Prostate gland (tissue), 2 donors: ENCODE data around the gene DHX32. TPM values are rescaled to one million over a fixed set of nuclear protein-coding genes. Genes with fewer than 3 reads are reported as not detected.
"Not testable (repeated sequence)": the region's sequence is repeated elsewhere in the genome, so short reads cannot be mapped to it uniquely, and the experiment has no call there.

ENCODE experiments used
- DNase-seq: peaks from one replicate; pipeline ENCODE4 v3.0.0-alpha.2; 2019; ENCODE audit warnings: low spot score
- H3K27ac ChIP-seq, 2 donors: fragments of 200-600 bp; sonication (generic); 2 replicates each; pipeline ENCODE4 v1.5.1; 2017 to 2019
- H3K27me3 ChIP-seq: fragments of 200-600 bp; sonication (generic); replicated peaks from 2 replicates; pipeline ENCODE4 v1.5.1; 2019; ENCODE audit not compliant: insufficient read depth
- H3K36me3 ChIP-seq, 2 donors: fragments of 200-600 bp; sonication (generic); 1 replicate in 1 of 2; 2 replicates in 1 of 2; pipeline versions ENCODE4 v1.5.1 to v1.8.1; 2017 to 2019
- H3K4me1 ChIP-seq: fragments of 200-600 bp; sonication (generic); replicated peaks from 2 replicates; pipeline ENCODE4 v1.5.1; 2019
- H3K4me3 ChIP-seq, 2 donors: fragments of 200-600 bp; sonication (generic); 2 replicates each; pipeline ENCODE4 v1.5.1; 2017 to 2019
- H3K9me3 ChIP-seq: fragments of 200-600 bp; sonication (generic); 2 replicates; pipeline ENCODE4 v1.5.1; 2017
- POLR2A ChIP-seq: fragments of 450-650 bp; IDR thresholded peaks from one replicate; pipeline ENCODE4 v1.6.1; 2016; ENCODE audit warnings: antibody characterized with exemption, mild to moderate bottlenecking
- POLR2AphosphoS5 ChIP-seq: sonication (generic); formaldehyde crosslinking; IDR thresholded peaks from one replicate; pipeline ENCODE4 v1.6.1; 2017; ENCODE audit warnings: antibody characterized with exemption
- WGBS: methylation state at CpG from one replicate; pipeline ENCODE4 v1.1.5; 2018; 5-methylcytosine and 5-hydroxymethylcytosine counted together
- intact Hi-C: fragments of 100-400 bp; cut with DNase I; formaldehyde crosslinking; loops from one replicate; pipeline ENCODE4 v1.14.2; 2022
- total RNA-seq, 2 donors: library from RNA; depleted of rRNA; stranded (reverse); fragments of >200 nt; gene quantifications; one replicate each; pipeline ENCODE4 v1.1.0, GENCODE V29; 2016

DHX32 gene
- total RNA-seq, 2 donors from 2014 or later: 39.3 to 53.5 TPM

DNA sequence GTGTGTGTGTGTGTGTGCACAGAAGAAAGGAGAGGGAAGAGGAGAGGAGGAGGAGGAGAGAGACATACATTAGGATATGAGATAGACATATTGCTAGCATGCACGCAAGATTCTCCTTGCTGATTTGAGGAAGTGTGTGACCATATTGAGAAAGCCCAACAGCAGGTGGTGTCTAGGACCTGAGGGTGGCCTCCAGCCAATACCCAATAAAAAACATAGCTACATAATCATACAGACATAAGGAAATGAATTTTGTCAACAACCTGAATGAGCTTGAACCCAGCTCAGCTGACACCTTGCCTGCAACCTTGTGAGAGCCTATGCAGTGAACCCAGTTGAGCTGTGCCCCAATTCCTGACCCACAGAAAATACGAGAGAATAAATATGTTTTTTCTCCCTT lies 26.5 kb upstream of the DHX32 start:
- H3K27me3 ChIP-seq, H3K9me3 ChIP-seq, H3K4me1 ChIP-seq, H3K36me3 ChIP-seq, H3K4me3 ChIP-seq, intact Hi-C loops, H3K27ac ChIP-seq, DNase-seq: not testable (repeated sequence)
- 80% methylated on average over 2 of the region's 2 CpGs for WGBS

DNA sequence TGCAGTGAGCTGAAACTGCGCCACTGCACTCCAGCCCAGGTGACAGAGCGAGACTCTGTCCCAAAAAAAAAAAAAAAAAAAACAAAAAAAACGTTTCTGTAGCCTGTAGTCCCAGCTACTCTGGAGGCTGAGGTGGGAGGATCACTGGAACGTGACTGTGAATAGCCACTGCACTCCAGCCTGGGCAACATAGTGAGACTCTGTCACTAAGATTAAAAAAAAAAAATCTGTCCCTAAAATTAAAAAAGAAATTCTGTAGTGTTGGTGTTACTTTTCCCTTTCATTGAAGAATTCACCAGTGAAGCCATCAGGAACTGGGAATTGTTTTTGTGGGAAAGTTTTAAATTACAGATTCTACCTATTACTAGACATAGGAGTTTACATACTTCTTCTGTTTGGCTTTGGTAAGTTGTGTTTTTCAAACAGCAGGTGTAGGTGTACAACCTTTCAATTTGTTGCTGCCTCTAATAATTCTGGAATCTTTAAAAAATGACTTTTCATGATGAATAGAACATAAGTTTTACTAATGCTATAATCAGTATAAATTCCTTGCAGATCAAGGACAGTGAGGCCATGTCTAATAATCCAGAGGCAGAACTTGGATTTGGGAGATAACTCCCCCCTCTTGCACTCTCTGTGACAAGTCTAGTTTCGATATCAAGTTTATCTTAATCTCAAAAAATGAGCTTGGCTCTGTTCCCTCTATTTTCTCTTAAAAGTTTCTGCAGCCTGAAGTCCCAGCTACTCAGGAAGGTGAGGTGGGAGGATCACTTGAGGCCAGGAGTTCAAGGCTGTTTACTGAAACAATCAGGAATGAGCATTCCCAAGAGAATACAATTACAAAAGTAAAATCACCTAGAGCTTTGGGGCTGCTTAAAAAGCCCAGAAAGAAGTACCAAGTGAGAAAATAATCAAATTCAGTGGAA lies 24.2 kb upstream of the DHX32 start:
- H3K27ac ChIP-seq, H3K36me3 ChIP-seq, H3K9me3 ChIP-seq, H3K27me3 ChIP-seq, intact Hi-C loops, DNase-seq, H3K4me1 ChIP-seq, H3K4me3 ChIP-seq: not testable (repeated sequence)
- WGBS: 70% methylated on average over 5 of the region's 5 CpGs

DNA sequence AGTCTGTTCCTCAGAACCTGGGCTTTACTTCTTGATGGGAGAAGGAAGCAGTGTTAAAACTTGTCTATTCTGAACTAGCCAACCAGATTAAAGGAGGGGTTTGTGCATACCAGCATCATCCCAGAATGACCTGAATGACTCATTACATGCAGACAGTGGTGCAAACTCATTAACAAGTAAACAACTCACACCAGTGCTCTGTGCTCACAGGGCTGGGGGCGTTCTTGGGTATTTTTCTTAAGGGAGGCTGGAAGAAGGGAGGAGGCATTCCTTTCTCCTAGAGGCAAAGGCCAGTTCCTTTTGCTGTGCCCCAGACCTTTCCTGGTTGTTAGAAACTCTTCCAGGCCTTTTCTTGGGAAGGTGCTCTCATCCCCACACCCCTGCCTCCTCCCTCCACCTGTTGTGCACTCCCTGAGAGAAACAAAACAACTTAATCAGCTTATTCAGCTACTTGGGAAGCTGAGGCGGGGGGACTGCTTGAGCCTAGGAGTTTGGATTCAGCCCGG lies 22.1 kb upstream of the DHX32 start:
- DNase-seq, H3K27ac ChIP-seq, intact Hi-C loops, H3K9me3 ChIP-seq, H3K27me3 ChIP-seq, H3K36me3 ChIP-seq, H3K4me1 ChIP-seq, H3K4me3 ChIP-seq: not testable (repeated sequence)
- 72% methylated on average over 3 of the region's 3 CpGs for WGBS

DNA sequence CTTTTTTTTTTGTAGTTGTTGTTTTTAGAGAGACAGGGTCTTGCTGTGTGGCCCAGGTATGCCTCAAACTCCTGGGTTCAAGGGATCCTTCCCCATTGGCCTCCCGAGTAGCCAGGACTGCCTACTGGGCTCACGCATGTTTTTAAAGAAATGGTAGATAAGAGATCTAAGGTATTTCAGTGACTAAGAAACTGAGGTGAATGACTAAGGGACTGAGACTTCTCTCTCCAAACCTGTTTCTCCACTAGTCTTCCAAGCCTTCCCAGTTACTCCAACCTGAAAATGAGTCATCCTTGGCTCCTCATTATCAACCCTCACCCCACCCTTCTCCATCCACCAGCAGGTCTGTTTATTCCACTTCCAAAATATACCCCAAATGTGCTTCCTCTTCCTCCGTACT lies 19.9 kb upstream of the DHX32 start:
- H3K9me3 ChIP-seq, H3K4me3 ChIP-seq, DNase-seq, H3K36me3 ChIP-seq, intact Hi-C loops, H3K27ac ChIP-seq, H3K27me3 ChIP-seq, H3K4me1 ChIP-seq: not testable (repeated sequence)
- TF ChIP-seq POLR2AphosphoS5: peak; percentile 29
- 61% methylated on average over 3 of the region's 3 CpGs for WGBS

DNA sequence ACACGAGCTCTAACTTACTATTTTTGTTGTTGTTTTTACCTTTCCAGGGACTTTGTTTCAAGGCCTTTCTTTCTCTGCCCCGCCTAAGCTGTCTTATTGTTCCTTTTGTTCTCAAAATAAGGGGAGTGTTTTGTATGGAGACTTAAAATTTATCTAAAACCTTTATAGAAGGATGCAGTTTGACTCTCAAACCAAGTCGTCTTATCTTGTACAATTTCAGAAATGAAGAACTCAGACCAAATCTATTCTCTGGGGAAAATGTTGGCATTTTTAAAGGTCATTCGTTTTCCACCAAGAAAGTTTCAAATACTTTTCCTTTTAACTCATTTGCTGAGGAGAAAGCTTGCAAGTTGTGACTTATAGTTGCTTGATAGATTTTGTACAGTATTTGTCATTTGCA lies 16.2 kb upstream of the DHX32 start:
- WGBS: 40% methylated on average over 4 of the region's 4 CpGs
- DNase-seq, H3K36me3 ChIP-seq, H3K27ac ChIP-seq, intact Hi-C loops, H3K9me3 ChIP-seq, H3K27me3 ChIP-seq, H3K4me1 ChIP-seq: not testable (repeated sequence)
- H3K4me3 ChIP-seq: peak overlapping the region; percentile 69 to 81

DNA sequence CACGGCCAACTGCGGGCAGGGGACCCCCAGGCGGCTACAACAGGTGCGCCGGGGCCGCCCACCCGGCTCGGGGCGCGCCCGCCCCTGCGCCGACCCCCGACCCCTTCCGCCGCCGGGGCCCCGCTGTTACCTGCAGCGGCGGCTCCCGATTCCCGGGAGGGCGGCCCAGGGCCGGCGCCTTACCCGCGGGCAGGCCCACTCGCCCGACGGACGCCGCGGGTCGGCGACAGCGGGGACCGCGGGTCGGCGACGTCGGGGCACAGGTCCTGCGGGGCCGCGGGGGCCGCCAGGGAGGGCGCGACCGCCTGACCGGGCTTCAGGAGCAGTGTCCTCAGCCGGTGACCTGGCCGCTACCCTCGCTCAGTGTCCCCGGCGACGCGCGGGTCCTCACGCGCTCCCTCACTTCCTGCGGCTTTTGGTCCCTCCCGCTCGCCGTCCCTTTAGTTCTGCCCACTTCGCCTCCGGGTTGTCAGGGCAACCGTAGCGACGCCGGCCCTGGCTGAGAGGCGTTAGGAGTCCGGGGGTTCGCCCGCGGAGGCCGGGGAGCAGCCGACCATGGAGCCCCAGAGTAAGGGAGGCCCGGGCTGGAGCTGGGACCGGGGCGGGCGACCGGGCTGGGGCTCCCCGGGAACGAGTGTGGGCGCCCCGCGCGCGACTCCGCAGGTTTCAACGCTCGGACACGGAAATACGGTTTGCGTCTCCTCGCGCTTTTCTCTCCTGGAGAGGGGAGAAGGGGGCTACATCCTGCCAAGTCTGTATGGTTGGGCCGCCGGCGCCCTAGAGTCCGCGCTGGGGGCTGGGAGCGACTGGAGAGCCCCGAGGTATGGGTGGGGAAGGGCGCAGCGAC lies 15.2 kb upstream of the DHX32 start, which contains the start of gene FANK1:
Gene FANK1 (plus strand): TSS at position 477 of the 847 bp plus-strand sequence. CDS start 79 bp downstream, at position 556.
- H3K4me1 ChIP-seq, H3K27me3 ChIP-seq, H3K9me3 ChIP-seq, intact Hi-C loops, H3K36me3 ChIP-seq: not testable (repeated sequence)
- H3K27ac ChIP-seq: peak within 1 kb of the TSS; percentile 85 to 91
- TF ChIP-seq POLR2AphosphoS5 (peak; percentile 75), POLR2A (peak; percentile 70)
- 25% methylated on average over 105 of the region's 106 CpGs for WGBS
- peak; percentile 86 for DNase-seq
- peak within 1 kb of the TSS; percentile 69 to 81 for H3K4me3 ChIP-seq

DNA sequence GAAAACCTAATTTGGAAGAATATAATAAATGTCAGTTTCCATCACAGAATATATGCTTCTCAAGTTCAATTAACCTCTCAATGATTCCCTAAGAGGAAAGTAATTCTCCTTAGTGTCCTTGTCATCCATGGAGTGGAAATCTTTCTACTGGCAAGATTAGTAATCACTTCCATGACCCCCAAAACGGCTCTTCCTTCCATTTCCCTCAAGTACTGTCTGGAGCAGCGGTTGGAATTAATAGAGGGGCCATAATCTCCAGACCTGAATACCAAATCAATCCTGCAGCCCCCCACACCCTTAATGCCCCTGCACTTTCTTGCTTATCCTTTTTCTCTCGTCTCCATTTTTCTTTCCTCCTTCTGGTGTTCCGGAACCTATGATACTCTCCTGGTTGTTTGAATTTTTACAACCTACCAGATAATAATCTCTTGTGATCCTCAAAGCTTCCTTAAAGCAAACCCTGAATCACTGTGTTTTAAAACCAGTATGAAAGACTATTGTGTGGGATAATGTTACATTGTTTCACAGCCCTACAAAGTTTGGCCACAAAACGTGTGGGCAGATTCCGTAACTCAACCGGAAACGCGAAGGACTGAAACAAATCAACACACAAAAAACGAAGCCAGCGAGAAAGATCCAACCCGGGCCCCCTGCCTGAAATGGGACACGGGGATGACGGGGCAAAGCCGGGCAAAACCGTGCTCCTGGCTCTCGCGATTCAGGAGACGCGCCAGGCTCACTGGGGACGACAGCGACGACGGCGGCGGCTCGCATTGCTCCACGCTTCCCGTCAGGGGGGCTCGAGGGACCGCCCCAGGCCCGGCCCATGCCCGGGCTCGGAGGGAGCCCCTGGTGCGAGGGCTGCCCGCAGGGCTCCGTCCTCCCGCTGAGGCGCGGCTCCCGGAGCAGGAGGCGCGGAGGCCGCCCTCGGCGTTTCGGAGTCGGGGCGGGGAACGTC lies 14.3 kb upstream of the DHX32 start:
- H3K27ac ChIP-seq: peak overlapping the region; percentile 85 to 91
- peak; percentile 66 for DNase-seq
- H3K9me3 ChIP-seq, H3K27me3 ChIP-seq, intact Hi-C loops, H3K36me3 ChIP-seq, H3K4me1 ChIP-seq: not testable (repeated sequence)
- peak overlapping the region; percentile 69 to 81 for H3K4me3 ChIP-seq
- 29% methylated on average over 50 of the region's 50 CpGs for WGBS

DNA sequence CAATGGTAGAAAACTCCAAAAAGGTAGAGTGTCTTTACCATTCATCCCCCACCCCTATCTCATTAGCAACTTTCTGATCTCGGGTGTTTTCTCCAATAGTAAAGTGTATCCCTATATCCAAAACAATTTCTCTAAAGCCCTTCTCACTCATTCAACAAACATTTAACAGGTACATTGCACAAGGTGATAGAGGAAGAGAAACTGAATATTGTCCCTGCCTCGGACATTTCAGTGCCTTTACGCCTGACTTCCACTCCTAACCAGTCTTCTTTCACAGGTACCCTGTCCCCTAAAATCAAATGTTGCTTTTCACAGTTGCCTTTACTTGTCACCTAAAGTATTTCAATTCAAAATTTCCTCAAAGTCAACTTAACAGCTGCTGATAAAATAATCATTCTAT lies 13.1 kb upstream of the DHX32 start:
- H3K4me3 ChIP-seq, H3K9me3 ChIP-seq, DNase-seq, H3K4me1 ChIP-seq, H3K36me3 ChIP-seq, H3K27me3 ChIP-seq, intact Hi-C loops, H3K27ac ChIP-seq: not testable (repeated sequence)
- WGBS: 63% methylated on average over 3 of the region's 3 CpGs

DNA sequence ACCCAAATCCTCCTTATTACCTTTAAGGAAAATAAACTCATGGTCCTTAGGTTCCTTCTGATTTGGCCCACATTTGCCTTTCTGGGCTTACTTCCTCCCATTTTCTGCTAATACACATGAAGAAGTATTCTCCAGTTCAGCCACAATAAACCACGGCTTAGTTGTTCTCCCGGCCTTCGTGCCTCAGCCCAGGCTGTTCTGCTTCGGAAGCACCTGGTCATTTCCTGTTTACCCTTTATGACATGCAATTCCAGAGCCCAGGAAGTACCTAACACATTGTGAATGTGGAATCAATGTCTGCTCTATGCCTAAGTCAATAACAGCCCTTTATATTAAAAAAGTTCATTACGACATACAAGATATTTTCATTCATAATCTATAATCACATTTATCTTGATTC lies 11.3 kb upstream of the DHX32 start:
- H3K9me3 ChIP-seq, intact Hi-C loops, H3K4me1 ChIP-seq: not testable (repeated sequence)

DNA sequence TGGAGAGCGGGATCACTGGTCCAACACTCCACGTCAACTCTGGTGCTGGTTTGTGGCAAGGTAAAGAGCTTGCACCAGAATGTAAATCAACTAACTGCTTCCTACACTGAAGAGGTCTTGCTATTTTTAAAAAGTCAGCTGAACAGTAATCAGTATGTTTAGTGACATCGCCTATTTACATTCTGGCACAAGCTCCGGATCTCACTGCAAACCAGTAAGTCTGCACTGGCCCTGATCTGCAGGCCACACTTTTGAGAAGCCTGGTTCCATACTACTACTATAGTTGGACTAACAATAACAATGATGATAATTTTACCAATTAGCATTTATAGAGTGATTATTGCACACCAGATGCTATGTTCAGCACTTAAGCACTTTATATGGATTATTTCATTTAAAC lies 8.3 kb upstream of the DHX32 start:
- 69% methylated on average over 4 of the region's 4 CpGs for WGBS

More for the DNA sequence above, 11.3 kb upstream of the DHX32 start:
- not testable (repeated sequence) for DNase-seq, H3K27ac ChIP-seq, H3K27me3 ChIP-seq, H3K36me3 ChIP-seq, H3K4me3 ChIP-seq
- 80% methylated on average over 5 of the region's 5 CpGs for WGBS

More for the DNA sequence above, 8.3 kb upstream of the DHX32 start:
- intact Hi-C loops, H3K4me3 ChIP-seq, H3K9me3 ChIP-seq, H3K27me3 ChIP-seq, H3K36me3 ChIP-seq, H3K27ac ChIP-seq, DNase-seq, H3K4me1 ChIP-seq: not testable (repeated sequence)
